Endodermal cell (in vitro differentiated cells): ENCODE results near the gene OPN1LW. TPM values are rescaled to one million over a fixed set of nuclear protein-coding genes. Genes with fewer than 3 reads are reported as not detected.

Experiments used
- DNase-seq: peaks from one replicate; pipeline ENCODE4 v3.0.0-alpha.2; 2017
- H3K27ac ChIP-seq: 2 replicates; pipeline ENCODE4 v1.5.1; 2013; ENCODE audit warnings: mild to moderate bottlenecking, low read depth, low read length, moderate library complexity
- H3K27me3 ChIP-seq: 2 replicates; pipeline ENCODE4 v1.6.1; 2013; ENCODE audit warnings: mild to moderate bottlenecking, low read length, moderate library complexity; ENCODE audit not compliant: insufficient read depth, control insufficient read depth, poor library complexity, severe bottlenecking
- H3K36me3 ChIP-seq: 2 replicates; pipeline ENCODE4 v1.7.0; 2013; ENCODE audit warnings: mild to moderate bottlenecking, low read length, moderate library complexity; ENCODE audit not compliant: control insufficient read depth, insufficient read depth
- H3K4me1 ChIP-seq: one replicate; pipeline ENCODE4 v1.7.0; 2013; ENCODE audit warnings: low read length; ENCODE audit not compliant: control insufficient read depth, insufficient read depth
- H3K4me3 ChIP-seq: 2 replicates; pipeline ENCODE4 v1.5.1; 2013; ENCODE audit warnings: mild to moderate bottlenecking, low read length, moderate library complexity
- H3K9ac ChIP-seq: 2 replicates; pipeline ENCODE4 v1.6.1; 2013; ENCODE audit warnings: mild to moderate bottlenecking, low read length, moderate library complexity; ENCODE audit not compliant: poor library complexity, severe bottlenecking; ENCODE audit errors: extremely low read depth
- H3K9me3 ChIP-seq: 2 replicates; pipeline ENCODE4 v1.6.1; 2013; ENCODE audit warnings: mild to moderate bottlenecking, low read length, moderate library complexity; ENCODE audit not compliant: control insufficient read depth
- H3K27ac Mint-ChIP-seq: 2 replicates; pipeline ENCODE4 v1.8.0; 2020; ENCODE audit warnings: mixed read lengths
- H3K27me3 Mint-ChIP-seq: 2 replicates; pipeline ENCODE4 v1.8.0; 2021; ENCODE audit warnings: mild to moderate bottlenecking, mixed read lengths; ENCODE audit not compliant: insufficient read depth
- H3K36me3 Mint-ChIP-seq: 2 replicates; pipeline ENCODE4 v1.8.0; 2020; ENCODE audit warnings: low read depth, mixed read lengths
- H3K4me1 Mint-ChIP-seq: 2 replicates; pipeline ENCODE4 v1.8.0; 2020; ENCODE audit warnings: mixed read lengths
- H3K4me3 Mint-ChIP-seq: 2 replicates; pipeline ENCODE4 v1.8.0; 2020; ENCODE audit warnings: mild to moderate bottlenecking, moderate library complexity, mixed read lengths
- H3K9me3 Mint-ChIP-seq: 2 replicates; pipeline ENCODE4 v1.8.0; 2020; ENCODE audit warnings: mild to moderate bottlenecking, mixed read lengths
- CTCF ChIP-seq: fragments of 200-600 bp; sonication (generic); conservative IDR thresholded peaks from 2 replicates; pipeline ENCODE4 v1.5.0; 2021; ENCODE audit warnings: antibody characterized with exemption, mild to moderate bottlenecking
- WGBS, 2 experiments: methylation state at CpG; one replicate each; pipeline versions ENCODE4 v1.1.5 to v1.1.7; 2013; ENCODE audit warnings: missing lambda C conversion rate in 2 of 2, mixed read lengths in 1 of 2; ENCODE audit not compliant: insufficient coverage in 1 of 2, insufficient read length in 1 of 2; 5-methylcytosine and 5-hydroxymethylcytosine counted together
- total RNA-seq, 2 donors: library from RNA; stranded (reverse); fragmentation: NEBNext Ultra II Directional in 1 of 2; extraction: Animal tissue kit (Norgen Biotek cat#: 25700) in 1 of 2; gene quantifications; 2 replicates in 1 of 2; 3 replicates in 1 of 2; pipeline ENCODE4 v1.2.1, GENCODE V29; 2021

The OPN1LW gene
- total RNA-seq, 2 donors from 2014 or later = not detected

- DNase-seq = no peak
- no peak overlapping the region for H3K9ac ChIP-seq
- Mint-ChIP-seq H3K4me3 (no peak overlapping the region), H3K4me1 (peaks cover 1% of the 10 kb centered on the region), H3K36me3 (no peaks in the 10 kb centered on the region), H3K9me3 (peaks cover 59% of the 10 kb centered on the region), H3K27ac (no peak overlapping the region), H3K27me3 (peaks cover 2% of the 10 kb centered on the region)
- no peak overlapping the region for H3K4me3 ChIP-seq
- no peak overlapping the region for H3K27ac ChIP-seq
- no peak for TF ChIP-seq CTCF
- no peaks in the 10 kb centered on the region for H3K36me3 ChIP-seq
- WGBS, 2 experiments = 92 to 93% methylated on average over 2 to 4 of the region's 4 CpGs
- H3K27me3 ChIP-seq = no peaks in the 10 kb centered on the region
- no peaks in the 10 kb centered on the region for H3K9me3 ChIP-seq
- no peaks in the 10 kb centered on the region for H3K4me1 ChIP-seq
These were observed 12.1 kb upstream of the OPN1LW start for GRCh38 chrX:154131955-154132354.

- Histone ChIP-seq H3K4me3 (no peak overlapping the region), H3K27me3 (no peaks in the 10 kb centered on the region), H3K36me3 (no peaks in the 10 kb centered on the region), H3K9me3 (no peaks in the 10 kb centered on the region), H3K4me1 (no peaks in the 10 kb centered on the region), H3K27ac (no peak overlapping the region), H3K9ac (no peak overlapping the region)
- no peak for DNase-seq
- H3K9me3 Mint-ChIP-seq = peaks cover 58% of the 10 kb centered on the region
- H3K36me3 Mint-ChIP-seq = no peaks in the 10 kb centered on the region
- H3K4me1 Mint-ChIP-seq = peaks cover 1% of the 10 kb centered on the region
- H3K27ac Mint-ChIP-seq = no peak overlapping the region
- WGBS, 2 experiments = 97% methylated on average over 8 of the region's 9 CpGs; no CpG with 5 or more reads in 1 of the 2 experiments
- peaks cover 2% of the 10 kb centered on the region for H3K27me3 Mint-ChIP-seq
- TF ChIP-seq CTCF = no peak
- H3K4me3 Mint-ChIP-seq = no peak overlapping the region
These were observed 11.7 kb upstream of the OPN1LW start for GRCh38 chrX:154132366-154132765.

- Histone ChIP-seq H3K9me3 (no peaks in the 10 kb centered on the region), H3K27ac (no peak overlapping the region), H3K4me3 (no peak overlapping the region), H3K9ac (no peak overlapping the region), H3K4me1 (no peaks in the 10 kb centered on the region), H3K36me3 (no peaks in the 10 kb centered on the region), H3K27me3 (no peaks in the 10 kb centered on the region)
- no peak overlapping the region for H3K4me3 Mint-ChIP-seq
- WGBS, 2 experiments = 98 to 100% methylated on average over 1 to 6 of the region's 7 CpGs
- H3K27me3 Mint-ChIP-seq = peaks cover 5% of the 10 kb centered on the region
- no peak for DNase-seq
- peaks cover 71% of the 10 kb centered on the region for H3K9me3 Mint-ChIP-seq
- no peak for TF ChIP-seq CTCF
- H3K36me3 Mint-ChIP-seq = no peaks in the 10 kb centered on the region
- no peak overlapping the region for H3K27ac Mint-ChIP-seq
- H3K4me1 Mint-ChIP-seq = peaks cover 1% of the 10 kb centered on the region
These were observed 8.4 kb upstream of the OPN1LW start for GRCh38 chrX:154135458-154136229.
